IMR-90 (cell line): ENCODE data around the gene N4BP2L1. TPM values are rescaled to one million over a fixed set of nuclear protein-coding genes. Genes with fewer than 3 reads are reported as not detected.
A peak's percentile ranks its signal among the peaks of the same experiment; 100 is the strongest.

Experiments used
- ATAC-seq: fragments of 200-7000 bp; cut with Tn5 transposase; 2 replicates; pipeline ENCODE4 v1.9.1; 2020; ENCODE audit warnings: low read depth, mild to moderate bottlenecking, moderate library complexity
- BruUV-seq: library from RNA; stranded (reverse); fragments of 400-500 nt; replicated peaks from 2 replicates; lab custom pipeline; 2021; lab: Mats Ljungman, UMichigan
- CTCF ChIA-PET: fragments of 300-600 bp; formaldehyde crosslinking; extraction: SDS; loops from one replicate; lab custom pipeline; 2021; ENCODE audit warnings: antibody characterized with exemption; lab: Yijun Ruan, JAX
- POLR2A ChIA-PET: fragments of 300-600 bp; sonication (Branson Sonifier 250); formaldehyde crosslinking; loops from one replicate; lab custom pipeline; 2022; ENCODE audit warnings: antibody characterized with exemption; ENCODE audit not compliant: unreplicated experiment; lab: Charles Lee
- DNase-seq: peaks from one replicate; pipeline ENCODE4 v3.0.0; 2013
- H2AFZ ChIP-seq: replicated peaks from 2 replicates; pipeline ENCODE3; 2013; ENCODE audit warnings: low read length, mild to moderate bottlenecking; ENCODE audit not compliant: poor library complexity
- H2AK5ac ChIP-seq: 2 replicates; pipeline ENCODE4 v1.6.1; 2013; ENCODE audit warnings: low read depth, low read length, inconsistent platforms
- H2AK9ac ChIP-seq: replicated peaks from 2 replicates; pipeline ENCODE3; 2013; ENCODE audit warnings: mild to moderate bottlenecking, low read depth, low read length, moderate library complexity; ENCODE audit not compliant: poor library complexity
- H2BK120ac ChIP-seq: 2 replicates; pipeline ENCODE4 v1.6.1; 2013; ENCODE audit warnings: low read depth, low read length, inconsistent platforms
- H2BK15ac ChIP-seq: 3 replicates; pipeline ENCODE4 v1.6.1; 2013; ENCODE audit warnings: low read depth, low read length, inconsistent platforms
- H2BK20ac ChIP-seq: 2 replicates; pipeline ENCODE4 v1.6.1; 2013; ENCODE audit warnings: low read depth, mild to moderate bottlenecking, inconsistent platforms, low read length, moderate library complexity
- H2BK5ac ChIP-seq: 2 replicates; pipeline ENCODE4 v1.6.1; 2013; ENCODE audit warnings: mild to moderate bottlenecking, low read depth, low read length, inconsistent platforms; ENCODE audit not compliant: poor library complexity, severe bottlenecking
- H3K14ac ChIP-seq: replicated peaks from 2 replicates; pipeline ENCODE4 v1.6.1; 2013; ENCODE audit warnings: low read depth, low read length, inconsistent platforms
- H3K18ac ChIP-seq: 2 replicates; pipeline ENCODE4 v1.6.1; 2013; ENCODE audit warnings: low read depth, low read length, control low read depth
- H3K23ac ChIP-seq: 2 replicates; pipeline ENCODE4 v1.6.1; 2013; ENCODE audit warnings: low read depth, low read length, inconsistent platforms
- H3K27ac ChIP-seq: 2 replicates; pipeline ENCODE4 v1.5.1; 2013; ENCODE audit warnings: mild to moderate bottlenecking, control low read depth, low read length; ENCODE audit not compliant: insufficient read depth
- H3K27me3 ChIP-seq: 2 replicates; pipeline ENCODE4 v1.6.1; 2013; ENCODE audit warnings: low read length; ENCODE audit not compliant: control insufficient read depth, insufficient read depth
- H3K36me3 ChIP-seq: 2 replicates; pipeline ENCODE4 v1.6.1; 2013; ENCODE audit warnings: low read length, mixed read lengths; ENCODE audit not compliant: control insufficient read depth, insufficient read depth
- H3K4ac ChIP-seq: 2 replicates; pipeline ENCODE4 v1.6.1; 2013; ENCODE audit warnings: low read depth, low read length, inconsistent platforms
- H3K4me1 ChIP-seq: 2 replicates; pipeline ENCODE4 v1.6.1; 2013; ENCODE audit warnings: low read length, mixed read lengths; ENCODE audit not compliant: control insufficient read depth, insufficient read depth
- H3K4me2 ChIP-seq: 2 replicates; pipeline ENCODE4 v1.6.1; 2013; ENCODE audit warnings: low read depth, mild to moderate bottlenecking, control low read depth, low read length, moderate library complexity
- H3K4me3 ChIP-seq: 2 replicates; pipeline ENCODE4 v1.5.1; 2013; ENCODE audit warnings: low read depth, mild to moderate bottlenecking, control low read depth, low read length, moderate library complexity; ENCODE audit not compliant: insufficient read depth
- H3K56ac ChIP-seq: 2 replicates; pipeline ENCODE4 v1.6.1; 2013; ENCODE audit warnings: low read length, inconsistent platforms; ENCODE audit not compliant: insufficient read depth; ENCODE audit errors: extremely low read depth
- H3K79me1 ChIP-seq, 2 experiments: 2 replicates each; pipeline ENCODE4 v1.6.1; 2013; ENCODE audit warnings: low read length in 2 of 2, inconsistent platforms in 1 of 2, low read depth in 1 of 2
- H3K9ac ChIP-seq: 2 replicates; pipeline ENCODE4 v1.6.1; 2013; ENCODE audit warnings: low read depth, low read length, control low read depth
- H3K9me1 ChIP-seq: 2 replicates; pipeline ENCODE4 v1.6.1; 2013; ENCODE audit warnings: low read length, inconsistent platforms; ENCODE audit not compliant: insufficient read depth
- H3K9me3 ChIP-seq: 2 replicates; pipeline ENCODE4 v1.6.1; 2013; ENCODE audit warnings: low read length; ENCODE audit not compliant: control insufficient read depth, insufficient read depth
- H4K20me1 ChIP-seq: 2 replicates; pipeline ENCODE4 v1.6.1; 2013; ENCODE audit warnings: low read length, inconsistent platforms; ENCODE audit not compliant: insufficient read depth
- H4K5ac ChIP-seq: 2 replicates; pipeline ENCODE4 v1.6.1; 2013; ENCODE audit warnings: mild to moderate bottlenecking, low read depth, low read length, control low read depth
- H4K8ac ChIP-seq, 2 experiments: 2 replicates each; pipeline ENCODE4 v1.6.1; 2013; ENCODE audit warnings: low read depth in 2 of 2, low read length in 2 of 2, control low read depth in 1 of 2, inconsistent platforms in 1 of 2
- H4K91ac ChIP-seq: 2 replicates; pipeline ENCODE4 v1.6.1; 2013; ENCODE audit warnings: low read depth, low read length, inconsistent platforms; ENCODE audit not compliant: insufficient read depth
- BHLHE40 ChIP-seq: fragments of 150-350 bp; IDR thresholded peaks from 2 replicates; pipeline ENCODE4 v1.6.1; 2016; ENCODE audit warnings: mild to moderate bottlenecking, low read depth, low read length
- CEBPB ChIP-seq: IDR thresholded peaks from 2 replicates; pipeline ENCODE4 v1.6.1; 2012; ENCODE audit warnings: low read depth, low read length, improper control_type of control experiment
- CHD1 ChIP-seq: IDR thresholded peaks from 2 replicates; pipeline ENCODE4 v1.6.1; 2012; ENCODE audit warnings: low read depth, low read length, improper control_type of control experiment
- CTCF ChIP-seq: conservative IDR thresholded peaks from 2 replicates; pipeline ENCODE4 v1.5.1; 2012; ENCODE audit warnings: mild to moderate bottlenecking, low read depth, low read length, improper control_type of control experiment
- ELK1 ChIP-seq: fragments of 150-350 bp; IDR thresholded peaks from 2 replicates; pipeline ENCODE4 v1.6.1; 2016; ENCODE audit warnings: low read depth, mild to moderate bottlenecking, low read length, moderate library complexity, borderline replicate concordance
- MAFK ChIP-seq: IDR thresholded peaks from 2 replicates; pipeline ENCODE4 v1.6.1; 2012; ENCODE audit warnings: low read depth, low read length, improper control_type of control experiment
- MAZ ChIP-seq: IDR thresholded peaks from 2 replicates; pipeline ENCODE4 v1.6.1; 2012; ENCODE audit warnings: low read depth, mild to moderate bottlenecking, low read length, improper control_type of control experiment, moderate library complexity, borderline replicate concordance
- NFE2L2 ChIP-seq: fragments of 150-350 bp; IDR thresholded peaks from 2 replicates; pipeline ENCODE4 v1.6.1; 2016; ENCODE audit warnings: low read depth, mild to moderate bottlenecking, low read length
- POLR2A ChIP-seq: IDR thresholded peaks from 2 replicates; pipeline ENCODE4 v1.6.1; 2012; ENCODE audit warnings: mild to moderate bottlenecking, low read depth, low read length
- RFX5 ChIP-seq: IDR thresholded peaks from 2 replicates; pipeline ENCODE4 v1.8.0; 2012; ENCODE audit warnings: low read depth, mild to moderate bottlenecking, low read length, moderate library complexity
- USF2 ChIP-seq: fragments of 150-350 bp; IDR thresholded peaks from 2 replicates; pipeline ENCODE4 v1.6.1; 2017; ENCODE audit warnings: mild to moderate bottlenecking, antibody characterized with exemption, low read length, low read depth
- WGBS, 2 experiments: methylation state at CpG; one replicate each; pipeline versions ENCODE4 v1.1.5 to v1.1.7; 2013; ENCODE audit warnings: missing lambda C conversion rate in 2 of 2; ENCODE audit not compliant: insufficient read length in 1 of 2; ENCODE audit errors: extremely low coverage in 2 of 2; 5-methylcytosine and 5-hydroxymethylcytosine counted together
- dilution Hi-C: fragments of 300-500 bp; cut with HindIII; formaldehyde crosslinking; loops from one replicate; pipeline ENCODE4 v1.14.3; 2018; ENCODE audit warnings: low sequenced_read_pairs; ENCODE audit not compliant: unreplicated experiment
- in situ Hi-C: fragments of 300-500 bp; cut with MboI; formaldehyde crosslinking; loops from 3 replicates; pipeline ENCODE4 v1.14.3; 2019; ENCODE audit warnings: low sequenced_read_pairs, inconsistent platforms, mixed read lengths
- intact Hi-C: fragments of 100-400 bp; cut with micrococcal nuclease; formaldehyde crosslinking; loops from 2 replicates; pipeline ENCODE4 v1.10.0; 2022
- polyA plus RNA-seq, 3 experiments: library from polyadenylated mRNA; depleted of rRNA; stranded (reverse); fragments of >200 nt; gene quantifications; 2 replicates each; pipeline ENCODE4 v1.2.3, GENCODE V29; 2012; ENCODE audit warnings: low replicate concordance in 1 of 3
- total RNA-seq: library from RNA; depleted of rRNA; stranded (reverse); fragments of >200 nt; gene quantifications from 2 replicates; pipeline ENCODE4 v1.2.3, GENCODE V29; 2012

N4BP2L1 gene
- total and polyA plus RNA-seq, 2 of the 4 experiments (the other 2 are of a cell fraction), result 0.18 to 0.46 TPM

- ATAC-seq, result peak; percentile 35; the same call in 1 of the 2 replicates
- Histone ChIP-seq H3K9me3 (no peaks in the 10 kb centered on the region), H3K9me1 (peaks cover 4% of the 10 kb centered on the region; the same call in 1 of the 2 replicates), H3K9ac (no peak overlapping the region), H2BK20ac (no peak overlapping the region), H2AK9ac (no peak overlapping the region), H3K4ac (no peak overlapping the region), H3K27ac (peak overlapping the region; percentile 19; the same call in 1 of the 2 replicates), H3K4me3 (no peak overlapping the region), H2BK15ac (no peak overlapping the region), H2AFZ (no peak overlapping the region), H4K8ac (no peak overlapping the region), H4K91ac (no peak overlapping the region), H2AK5ac (no peak overlapping the region), H3K4me2 (peak overlapping the region; percentile 1; the same call in 1 of the 2 replicates), H3K79me1 (no peaks in the 10 kb centered on the region), H3K14ac (no peak overlapping the region), H3K36me3 (peaks cover 5% of the 10 kb centered on the region; the same call in 1 of the 2 replicates), H4K20me1 (no peaks in the 10 kb centered on the region), H3K23ac (no peak overlapping the region), H3K18ac (no peak overlapping the region; the same call in 1 of the 2 replicates), H4K5ac (no peak overlapping the region), H2BK120ac (no peak overlapping the region), H3K56ac (no peak overlapping the region), H2BK5ac (no peak overlapping the region), H3K4me1 (peaks cover 7% of the 10 kb centered on the region; the same call in 1 of the 2 replicates), H3K27me3 (no peaks in the 10 kb centered on the region)
- TF ChIP-seq CTCF, result no peak
- no peak for TF ChIP-seq CEBPB
- no peak for TF ChIP-seq POLR2A
- no peak for TF ChIP-seq NFE2L2
- TF ChIP-seq MAZ, result no peak
- TF ChIP-seq RFX5, result no peak
- TF ChIP-seq USF2, result no peak
- no peak for TF ChIP-seq ELK1
- TF ChIP-seq MAFK, result no peak
- no peak for TF ChIP-seq CHD1
- no peak for TF ChIP-seq BHLHE40
- in situ Hi-C loops (no loop called here), intact Hi-C loops (no loop called here), dilution Hi-C loops (no loop called here)
- no CpG with 5 or more reads among the region's 6 CpGs for WGBS, 2 experiments
- BruUV-seq, result no TSS peak
- CTCF ChIA-PET, result interaction anchor here (1.0 kb wide), 1 partner anchor 9 kb away, joined by 3 read pairs; no protein-coding TSS in a partner anchor
- POLR2A ChIA-PET, result no interaction called here
- peak; percentile 23 for DNase-seq
These were observed 2.3 kb upstream of the N4BP2L1 start for GRCh38 chr13:32430018-32430747.
